Adrenal gland (tissue), 5 donors: Measurements from ENCODE around the gene NENF.

Experiments
- POLR2A ChIP-seq, 2 donors: fragments of 450-650 bp; IDR thresholded peaks; one replicate each; pipeline ENCODE4 v1.6.1; 2017; ENCODE audit warnings: antibody characterized with exemption in 2 of 2, mild to moderate bottlenecking in 2 of 2, moderate library complexity in 1 of 2
- TF ChIP-seq, protein P1 (sequence below), 6 experiments: fragments of 450-650 bp in 4 of 6; fragments of 200-600 bp in 2 of 6; sonication (generic) in 1 of 6; IDR thresholded peaks; 1 replicate in 5 of 6; 2 replicates in 1 of 6; pipeline versions ENCODE4 v1.5.1 to v1.8.0; 2016 to 2021; ENCODE audit warnings: antibody characterized with exemption in 6 of 6, mild to moderate bottlenecking in 2 of 6, moderate library complexity in 1 of 6
- donor health status: DM: no; HTN: no; CAD: no.

DNA sequence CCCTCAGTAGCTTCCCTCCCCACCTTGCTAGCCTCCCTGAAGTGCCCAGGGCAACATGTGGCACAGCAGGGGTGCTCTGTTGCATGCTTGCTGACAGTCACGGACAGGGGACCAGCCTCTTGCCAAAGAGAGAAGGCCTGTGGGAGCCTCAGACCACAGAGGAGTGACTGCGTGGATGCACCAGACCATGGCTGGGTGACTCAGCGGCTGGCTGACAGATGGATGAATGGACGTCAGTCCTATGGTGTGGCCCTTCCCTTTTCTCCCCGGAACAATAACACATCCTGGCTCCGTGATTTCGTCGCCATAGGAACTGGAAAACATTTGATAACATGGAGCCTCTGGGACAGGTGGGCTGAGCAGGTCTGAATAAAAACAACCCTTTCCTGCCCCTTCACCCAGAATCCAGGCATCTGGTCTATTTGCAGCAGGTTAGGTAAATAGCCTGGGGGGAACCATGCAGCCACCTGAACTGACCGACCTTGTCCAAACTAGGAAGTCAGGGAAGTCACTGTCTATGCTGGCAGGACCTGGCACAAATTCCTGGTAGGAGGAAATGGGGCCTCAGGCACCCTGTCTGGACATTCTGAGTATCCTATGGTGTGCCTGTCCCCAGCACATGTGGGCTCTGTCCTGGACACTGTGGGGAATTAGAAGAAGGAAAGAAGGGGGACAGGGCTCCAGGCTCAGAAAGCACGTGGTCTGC is 53.3 kb downstream of the NENF start:
- no peak for TF ChIP-seq POLR2A (IDR thresholded peaks at IDR 0.05)
- TF ChIP-seq, protein P1, sequence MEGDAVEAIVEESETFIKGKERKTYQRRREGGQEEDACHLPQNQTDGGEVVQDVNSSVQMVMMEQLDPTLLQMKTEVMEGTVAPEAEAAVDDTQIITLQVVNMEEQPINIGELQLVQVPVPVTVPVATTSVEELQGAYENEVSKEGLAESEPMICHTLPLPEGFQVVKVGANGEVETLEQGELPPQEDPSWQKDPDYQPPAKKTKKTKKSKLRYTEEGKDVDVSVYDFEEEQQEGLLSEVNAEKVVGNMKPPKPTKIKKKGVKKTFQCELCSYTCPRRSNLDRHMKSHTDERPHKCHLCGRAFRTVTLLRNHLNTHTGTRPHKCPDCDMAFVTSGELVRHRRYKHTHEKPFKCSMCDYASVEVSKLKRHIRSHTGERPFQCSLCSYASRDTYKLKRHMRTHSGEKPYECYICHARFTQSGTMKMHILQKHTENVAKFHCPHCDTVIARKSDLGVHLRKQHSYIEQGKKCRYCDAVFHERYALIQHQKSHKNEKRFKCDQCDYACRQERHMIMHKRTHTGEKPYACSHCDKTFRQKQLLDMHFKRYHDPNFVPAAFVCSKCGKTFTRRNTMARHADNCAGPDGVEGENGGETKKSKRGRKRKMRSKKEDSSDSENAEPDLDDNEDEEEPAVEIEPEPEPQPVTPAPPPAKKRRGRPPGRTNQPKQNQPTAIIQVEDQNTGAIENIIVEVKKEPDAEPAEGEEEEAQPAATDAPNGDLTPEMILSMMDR (IDR thresholded peaks at IDR 0.05) = no peak
